HG02870 (cell line): ENCODE measurements around the gene CCSER1.
A peak's percentile ranks its signal among the peaks of the same experiment; 100 is the strongest.
"Not testable (repeated sequence)": the region's sequence is repeated elsewhere in the genome, so short reads cannot be mapped to it uniquely, and the experiment has no call there.

Source experiments
- ATAC-seq: cut with Tn5 transposase; IDR thresholded peaks from one replicate; pipeline ENCODE4 v1.9.1; 2021; ENCODE audit warnings: mild to moderate bottlenecking, moderate library complexity; ENCODE audit not compliant: unreplicated experiment

The CCSER1 gene

DNA sequence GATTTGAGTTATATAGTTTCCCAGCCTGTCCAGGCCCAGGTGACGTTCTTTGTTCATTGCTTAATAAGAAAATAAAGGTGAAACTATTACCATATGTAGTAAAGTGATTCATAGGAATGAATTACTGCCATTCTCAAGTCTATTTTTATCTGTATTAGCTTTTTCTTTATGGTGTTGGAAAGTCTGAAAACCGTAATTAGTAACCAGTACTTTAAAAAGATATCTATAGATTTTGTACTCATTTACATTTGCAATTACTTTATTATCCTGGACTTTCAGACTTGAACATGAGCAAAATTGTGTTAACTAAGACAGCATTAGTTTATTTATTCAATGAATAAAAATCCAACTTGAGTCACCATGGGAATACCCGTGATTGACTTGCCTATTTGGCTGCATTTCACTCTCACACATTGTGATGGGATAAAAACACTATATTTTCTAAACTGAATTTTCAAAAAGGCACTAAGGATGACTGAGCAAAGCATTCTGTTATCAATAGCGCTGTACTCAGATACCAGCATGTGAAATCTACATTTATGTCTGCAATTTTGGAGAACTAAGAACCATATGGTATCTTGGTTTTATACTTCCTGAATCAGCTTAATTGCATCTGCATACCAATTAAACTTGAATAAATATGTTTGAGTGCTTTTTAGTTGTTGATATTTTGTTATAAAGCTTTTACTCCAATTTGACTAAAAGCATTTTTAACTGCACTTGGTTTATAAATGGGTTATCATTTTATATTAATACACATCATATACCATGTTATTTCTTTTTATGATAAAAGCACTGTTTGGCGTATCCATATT, 154.6 kb downstream of the CCSER1 start:
- ATAC-seq: no peak

DNA sequence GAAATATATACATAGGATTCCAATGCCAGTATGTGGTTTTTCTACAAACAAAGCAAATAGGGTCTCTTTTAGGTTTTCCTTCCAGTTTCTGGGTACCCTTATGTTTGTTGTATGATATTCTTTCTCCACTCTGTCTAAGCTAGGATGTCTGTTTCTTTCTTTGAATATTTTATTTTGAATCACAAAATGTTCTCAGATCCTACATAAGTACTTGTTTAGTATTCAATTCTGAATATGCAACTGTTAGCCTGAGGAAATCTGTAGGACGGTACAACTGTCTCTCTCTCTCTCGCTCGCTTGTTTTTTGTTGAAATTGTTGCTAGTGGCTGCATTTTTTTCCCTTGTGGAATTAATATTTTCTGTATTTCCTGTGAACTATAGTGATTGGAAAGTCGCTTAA, 163.2 kb downstream of the CCSER1 start:
- ATAC-seq: no peak

DNA sequence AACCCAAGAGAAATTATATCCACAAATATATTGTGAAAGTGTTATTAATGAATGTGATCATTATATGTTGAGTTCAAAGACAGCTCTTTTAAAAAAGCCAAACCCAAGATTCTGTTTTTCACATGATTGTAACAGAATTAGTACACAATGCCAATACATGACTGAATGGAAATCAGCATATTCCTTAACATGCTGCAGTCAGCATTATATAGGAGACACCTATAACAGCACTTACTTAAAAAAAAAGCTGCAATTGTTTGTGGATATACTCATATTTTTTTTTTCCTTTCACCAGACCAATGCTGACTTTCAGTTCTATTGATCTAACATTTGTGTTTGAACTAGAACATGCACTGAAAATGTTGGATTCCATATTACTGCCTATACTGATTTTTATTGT, 165.2 kb downstream of the CCSER1 start:
- no peak for ATAC-seq

DNA sequence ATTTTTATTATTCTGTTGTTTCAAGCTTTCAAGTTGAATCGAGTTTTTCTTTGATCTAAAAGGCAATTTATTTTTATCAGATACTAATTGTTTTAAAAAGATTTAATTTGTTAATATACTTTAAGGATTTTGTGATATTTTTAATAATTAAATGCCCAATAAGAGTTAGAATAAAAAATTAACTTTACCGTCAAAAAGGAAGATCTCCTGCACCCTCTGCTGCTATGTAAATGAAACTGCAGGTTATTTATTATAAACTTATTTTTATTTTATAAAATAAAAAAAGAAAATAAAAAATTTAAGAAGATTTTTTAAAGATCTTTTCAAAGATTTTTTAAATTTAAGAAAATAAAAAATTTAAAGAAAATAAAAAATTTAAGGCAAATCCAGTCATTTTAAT, 166.1 kb downstream of the CCSER1 start:
- ATAC-seq: no peak

DNA sequence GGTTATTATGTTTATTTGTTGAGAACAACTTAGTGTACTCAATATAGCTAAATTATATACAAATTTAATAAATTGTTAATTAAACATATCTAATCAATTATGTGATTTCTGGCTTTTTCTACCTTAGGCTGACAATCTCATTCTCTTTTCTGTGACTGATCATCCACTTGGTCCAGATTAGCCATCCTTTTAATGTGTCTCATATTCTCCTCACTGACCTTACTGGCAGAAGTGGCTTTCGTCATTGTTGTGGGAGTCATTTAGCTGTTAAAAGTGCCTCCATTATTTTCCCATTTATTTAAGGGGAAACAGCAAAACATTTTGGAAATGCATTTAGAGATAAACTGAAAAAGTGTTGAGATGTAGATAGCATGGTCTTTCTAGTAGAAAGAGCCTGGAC, 172.2 kb downstream of the CCSER1 start:
- no peak for ATAC-seq

DNA sequence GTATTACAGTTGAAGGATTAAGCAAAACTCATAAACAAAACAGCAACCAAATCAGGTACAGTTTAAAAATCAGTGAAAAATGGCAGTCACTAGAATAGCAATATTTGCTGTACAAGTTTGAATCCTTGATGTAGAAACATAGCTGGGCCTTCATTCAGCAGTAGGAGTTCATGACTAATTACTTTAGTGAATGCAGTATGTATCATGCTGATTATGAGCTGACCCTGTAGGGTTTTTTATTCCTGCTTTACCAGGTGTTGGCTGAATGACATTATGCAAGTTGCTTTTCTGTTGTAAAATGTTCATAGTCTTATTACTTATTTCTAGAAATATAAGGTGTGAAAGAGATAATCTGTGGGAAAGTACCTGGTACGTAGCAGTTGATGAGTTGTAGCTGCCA, 179.6 kb downstream of the CCSER1 start:
- ATAC-seq: no peak

DNA sequence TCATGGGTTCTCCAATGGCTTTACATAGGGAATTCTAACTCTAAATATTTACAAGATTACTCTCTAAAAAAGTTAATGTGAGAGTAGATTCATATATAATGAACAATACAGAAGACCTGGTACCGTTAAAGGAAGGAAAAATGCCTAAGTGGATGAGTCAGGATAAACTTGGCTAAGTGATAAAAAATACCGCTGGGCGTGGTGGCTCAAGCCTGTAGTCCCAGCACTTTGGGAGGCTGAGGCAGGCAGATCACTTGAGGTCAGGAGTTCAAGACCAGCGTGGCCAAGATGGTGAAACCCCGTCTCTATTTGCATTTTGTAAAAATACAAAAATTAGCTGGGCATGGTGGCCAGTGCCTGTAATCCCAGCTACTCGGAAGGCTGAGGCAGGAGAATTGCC, 189.9 kb downstream of the CCSER1 start:
- not testable (repeated sequence) for ATAC-seq

DNA sequence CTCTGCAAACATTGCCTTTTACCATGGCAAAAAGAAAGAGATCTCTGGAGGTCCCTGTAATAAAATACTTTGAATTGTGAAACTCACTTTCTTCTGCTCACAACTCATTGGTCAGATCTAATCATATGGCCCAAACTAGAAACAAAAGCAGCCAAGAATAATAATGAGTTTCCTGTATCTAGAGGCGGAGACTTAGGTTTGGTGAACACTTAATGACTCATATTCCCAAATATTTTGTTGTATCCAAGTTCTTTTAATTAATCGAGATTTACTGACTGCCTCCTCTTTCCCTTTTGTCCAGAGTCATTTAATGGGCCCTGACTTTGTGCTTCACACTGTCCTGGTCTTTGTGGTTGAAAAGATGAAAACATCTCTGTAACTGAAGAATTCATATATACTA, 190.6 kb downstream of the CCSER1 start:
- no peak for ATAC-seq

DNA sequence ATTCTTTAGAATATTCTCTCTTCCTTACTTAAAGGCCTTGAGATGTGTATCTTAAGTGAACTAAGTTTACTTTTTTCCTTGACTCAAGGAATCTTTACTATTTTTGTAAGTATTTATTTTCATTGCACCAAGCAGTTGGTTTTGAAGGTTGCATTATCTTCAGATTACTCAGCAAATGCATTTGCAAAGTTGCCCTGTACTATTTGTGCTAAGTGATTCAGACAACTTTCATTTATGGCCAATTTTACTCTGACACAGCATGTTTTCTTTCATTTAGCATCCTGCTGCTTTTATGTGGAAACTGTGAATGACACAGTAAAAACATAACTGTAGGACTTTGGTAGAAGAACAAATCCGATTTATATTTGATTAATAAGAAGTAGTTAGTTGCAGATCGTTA, 191.0 kb downstream of the CCSER1 start:
- no peak for ATAC-seq

DNA sequence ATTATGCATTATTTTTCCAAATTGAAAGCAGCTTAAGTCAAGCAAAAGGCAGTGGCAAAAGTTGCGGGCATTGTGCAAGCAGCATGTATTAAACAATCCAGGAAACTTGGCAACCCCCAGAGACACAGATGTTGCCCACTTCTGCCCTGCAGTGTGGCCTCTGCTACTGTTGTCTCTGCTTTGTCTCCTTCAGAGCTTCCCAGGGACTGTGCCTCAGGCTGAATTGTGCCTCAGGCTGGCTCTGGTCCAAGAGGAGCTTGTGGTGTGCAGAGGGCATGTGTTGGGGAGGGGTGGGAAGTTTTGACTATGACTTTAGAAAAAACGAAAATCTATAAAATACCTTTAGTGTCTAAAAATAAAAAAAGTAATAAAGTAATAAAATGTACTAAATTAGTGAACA, 201.4 kb downstream of the CCSER1 start:
- ATAC-seq: no peak

DNA sequence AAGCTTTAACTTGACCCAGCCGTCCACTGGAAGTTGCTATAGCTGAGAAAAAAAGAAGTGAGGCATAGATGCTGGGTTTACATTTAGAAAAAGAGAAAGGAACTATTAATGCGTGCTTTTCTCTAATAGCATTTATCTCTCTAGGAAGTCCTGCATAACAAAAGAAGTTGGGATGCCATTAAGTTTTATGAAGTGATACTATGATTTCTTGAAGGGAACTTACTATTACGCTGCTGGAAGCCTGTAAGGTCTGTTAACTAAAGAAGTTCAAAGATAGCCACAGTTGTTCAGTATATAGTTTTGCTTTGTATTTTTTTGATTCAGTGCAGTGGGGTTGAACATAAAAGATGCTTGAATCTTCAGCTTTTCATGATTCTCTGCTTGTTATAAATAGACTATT, 203.4 kb downstream of the CCSER1 start:
- no peak for ATAC-seq

DNA sequence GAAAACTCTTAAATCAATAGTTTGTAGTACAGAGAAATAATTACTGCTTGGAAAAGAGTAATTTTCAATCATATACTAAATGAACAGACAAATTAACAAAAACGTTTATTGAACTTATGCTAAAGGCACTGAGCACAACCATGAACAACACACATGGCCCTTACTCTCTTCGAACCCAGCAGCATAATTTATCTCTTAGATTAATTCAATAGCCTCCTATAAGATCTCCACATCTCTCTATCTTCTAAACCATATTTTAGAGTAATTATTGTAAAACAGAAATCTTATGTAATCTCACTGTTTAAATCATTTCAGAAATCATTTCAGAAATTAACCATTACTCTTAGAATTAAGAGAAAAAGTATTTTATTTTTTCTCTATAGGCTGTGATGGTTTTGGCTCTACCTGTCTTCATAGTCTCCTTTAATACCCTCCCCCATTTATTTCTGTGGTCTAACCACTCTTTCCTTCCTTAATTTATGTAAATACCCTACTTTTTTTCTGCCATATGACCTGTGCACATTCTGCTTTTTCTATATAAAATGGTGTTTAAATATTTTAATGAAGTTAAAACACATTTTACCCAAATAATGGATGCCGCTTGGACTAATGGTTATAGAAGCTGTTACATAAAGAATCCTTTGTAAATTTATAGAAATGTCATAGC, 218.5 kb downstream of the CCSER1 start:
- no peak for ATAC-seq

DNA sequence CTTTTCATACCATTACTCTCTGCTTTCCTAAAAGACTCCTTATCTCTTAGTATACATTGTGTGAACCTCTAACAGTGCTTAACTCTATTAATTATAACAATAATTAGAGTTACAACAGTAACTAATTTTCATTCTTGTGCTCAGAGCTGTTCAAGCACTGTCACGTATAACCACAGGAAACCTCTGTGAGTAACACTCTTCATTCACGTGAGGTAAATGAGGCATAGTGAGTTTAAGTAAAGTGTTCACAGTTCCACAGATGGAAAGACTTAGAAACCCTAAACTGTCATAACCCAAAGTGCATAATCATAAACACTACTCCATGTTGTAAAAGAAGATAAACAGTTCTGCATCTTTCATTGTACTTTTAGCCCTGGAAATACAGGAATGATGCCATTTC, 222.4 kb downstream of the CCSER1 start:
- no peak for ATAC-seq

DNA sequence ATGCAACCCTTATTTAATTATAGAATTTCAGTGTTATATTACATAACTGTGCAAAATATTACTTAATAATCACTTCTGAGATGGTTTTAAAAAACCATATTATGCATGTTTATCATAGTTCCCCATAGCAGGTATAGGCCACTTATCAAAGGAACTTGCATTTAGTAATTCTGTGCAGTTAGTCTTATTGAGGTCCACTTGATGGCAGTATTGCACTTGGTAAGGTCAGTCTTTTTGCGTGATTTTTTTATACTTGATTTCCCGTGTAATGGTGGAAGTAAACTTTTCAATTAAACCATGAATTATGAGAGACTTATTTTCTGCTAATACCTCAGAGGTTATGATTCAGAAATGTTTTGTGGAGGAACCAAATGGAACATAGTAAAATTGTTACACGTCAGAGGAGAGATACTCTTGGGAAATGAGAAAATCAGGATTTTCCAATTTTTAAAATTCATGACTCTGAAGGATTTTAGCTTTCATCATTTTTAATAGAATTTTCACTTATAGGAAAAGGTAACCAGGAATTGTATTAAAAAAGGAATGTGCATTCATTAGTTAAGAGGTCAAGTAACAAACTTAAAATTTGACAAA, 230.0 kb downstream of the CCSER1 start:
- ATAC-seq: no peak

DNA sequence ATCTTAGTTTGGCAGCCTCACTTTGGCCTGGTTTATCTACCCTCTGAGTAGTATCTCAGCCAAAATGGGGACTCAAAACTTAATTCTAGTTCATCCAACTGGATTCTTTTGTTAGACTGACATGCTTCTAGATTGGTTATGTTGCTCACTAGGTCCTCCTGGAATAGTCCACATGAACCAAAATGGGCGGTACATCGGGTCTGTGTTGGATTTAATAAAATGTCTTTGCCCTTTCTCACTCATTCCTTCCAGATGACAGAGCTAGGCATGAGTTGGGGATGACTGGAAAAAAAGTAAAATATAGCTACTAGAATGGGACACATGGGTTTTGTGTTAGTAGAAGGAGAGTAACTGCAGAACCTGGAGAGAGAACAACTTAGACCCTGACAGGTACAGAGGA, 247.9 kb downstream of the CCSER1 start:
- ATAC-seq: no peak

DNA sequence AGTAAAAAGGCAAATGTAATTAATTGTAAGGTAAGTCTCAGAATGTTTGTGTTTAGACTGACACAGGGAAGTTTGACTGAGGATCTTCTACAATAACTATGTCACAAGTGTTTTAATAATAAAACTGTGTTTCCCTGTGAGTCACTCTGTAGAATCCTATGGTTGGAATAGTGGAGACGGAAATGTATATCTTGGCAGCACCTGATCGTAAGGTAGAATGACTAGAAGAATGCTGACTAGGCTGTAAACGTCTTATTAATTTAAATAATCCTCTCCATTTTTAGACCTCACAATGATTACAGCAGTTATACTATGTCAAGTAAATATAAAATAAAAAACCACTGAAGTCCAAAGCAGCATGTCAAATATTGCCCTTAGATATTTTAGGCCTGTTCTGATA, 266.0 kb downstream of the CCSER1 start:
- no peak for ATAC-seq

DNA sequence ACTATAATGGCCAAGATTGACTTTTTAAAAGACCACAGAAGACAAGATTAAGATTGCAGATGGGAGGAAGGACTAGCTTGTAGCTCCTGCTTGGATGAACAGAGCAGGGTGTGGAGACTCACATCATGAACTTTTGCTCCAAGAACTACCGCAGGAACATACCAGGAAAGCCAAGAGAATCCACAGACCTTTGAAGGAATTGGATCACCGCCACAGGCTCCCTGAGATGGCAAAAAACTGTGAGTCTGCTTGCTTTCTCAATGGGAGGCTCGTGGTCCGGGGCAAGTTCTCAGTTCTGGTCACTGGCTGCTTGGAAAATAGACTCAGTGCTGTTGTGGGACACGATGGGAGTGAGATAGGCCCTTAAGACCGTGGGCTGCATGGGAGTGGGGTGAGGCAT, 276.6 kb downstream of the CCSER1 start:
- ATAC-seq: no peak

DNA sequence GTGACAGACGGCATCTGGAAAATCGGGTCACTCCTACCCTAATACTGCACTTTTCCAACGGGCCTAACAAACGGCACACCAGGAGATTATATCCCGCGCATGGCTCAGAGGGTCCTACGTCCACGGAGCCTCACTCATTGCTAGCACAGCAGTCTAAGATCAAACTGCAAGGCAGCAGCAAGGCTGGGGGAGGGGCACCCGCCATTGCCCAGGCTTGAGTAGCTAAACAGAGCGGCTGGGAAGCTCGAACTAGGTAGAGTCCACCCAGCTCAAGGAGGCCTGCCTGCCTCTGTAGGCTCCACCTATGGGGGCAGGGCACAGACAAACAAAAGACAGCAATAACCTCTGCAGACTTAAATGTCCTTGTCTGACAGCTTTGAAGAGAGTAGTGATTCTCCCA, 280.7 kb downstream of the CCSER1 start:
- ATAC-seq: not testable (repeated sequence)

DNA sequence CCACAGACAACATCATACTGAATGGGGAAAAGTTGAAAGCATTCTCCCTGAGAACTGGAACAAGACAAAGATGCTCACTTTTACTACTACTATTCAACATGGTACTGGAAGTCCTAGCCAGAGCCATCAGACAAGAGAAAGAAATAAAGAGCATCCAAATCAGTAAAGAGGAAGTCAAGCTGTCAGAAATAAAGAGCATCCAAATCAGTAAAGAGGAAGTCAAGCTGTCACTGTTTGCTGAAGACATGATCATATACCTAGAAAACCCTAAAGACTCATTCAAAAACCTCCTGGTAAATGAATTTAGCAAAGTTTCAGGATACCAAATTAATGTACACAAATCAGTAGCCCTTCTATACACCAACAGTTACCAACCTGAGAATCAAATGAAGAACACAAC, 285.6 kb downstream of the CCSER1 start:
- ATAC-seq: not testable (repeated sequence)

DNA sequence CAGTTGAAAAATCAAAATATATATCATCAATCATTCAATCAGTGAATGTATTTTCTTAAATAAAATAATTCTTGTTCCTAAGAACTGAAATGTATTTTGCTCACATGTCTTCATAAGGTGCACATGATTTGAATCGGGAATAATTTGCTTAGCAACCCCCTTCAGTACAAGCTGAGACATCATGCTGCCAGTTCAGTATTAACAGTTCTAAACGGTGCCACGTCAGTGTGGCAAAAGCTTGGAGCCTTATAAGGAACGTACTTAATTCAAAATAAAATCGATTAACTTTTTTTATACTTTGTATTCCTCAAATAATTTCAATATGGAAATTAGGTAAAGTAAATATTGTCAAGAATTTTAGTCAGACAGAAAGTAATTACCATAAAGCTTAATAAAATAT, 287.9 kb downstream of the CCSER1 start:
- ATAC-seq: no peak

DNA sequence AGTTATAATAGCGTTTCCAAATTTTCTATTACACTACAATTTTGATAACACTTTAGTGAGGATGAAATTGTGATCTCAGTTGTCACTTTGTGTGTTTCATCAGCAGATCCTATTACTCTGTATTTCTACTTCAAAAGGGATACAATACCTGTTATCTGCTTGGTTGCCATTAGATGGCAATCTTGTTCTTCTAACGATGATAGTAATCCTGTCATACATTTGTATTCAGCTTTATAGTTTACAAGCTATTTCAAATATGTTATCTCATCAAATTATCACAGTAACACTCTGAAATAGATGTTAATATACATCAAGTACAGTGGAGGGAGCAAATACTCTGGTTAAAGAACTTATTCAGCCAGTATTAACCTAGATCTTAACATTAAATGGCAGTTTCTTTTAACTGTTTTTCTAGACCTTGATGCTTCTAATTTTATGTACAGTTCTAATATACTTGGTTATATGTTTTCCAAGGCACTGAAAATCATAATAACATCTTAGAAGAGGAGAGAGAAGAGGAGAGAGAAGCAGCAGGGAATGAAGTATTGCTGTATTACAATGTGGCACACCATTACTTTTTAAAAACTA, 292.0 kb downstream of the CCSER1 start:
- ATAC-seq: peak; percentile 94

DNA sequence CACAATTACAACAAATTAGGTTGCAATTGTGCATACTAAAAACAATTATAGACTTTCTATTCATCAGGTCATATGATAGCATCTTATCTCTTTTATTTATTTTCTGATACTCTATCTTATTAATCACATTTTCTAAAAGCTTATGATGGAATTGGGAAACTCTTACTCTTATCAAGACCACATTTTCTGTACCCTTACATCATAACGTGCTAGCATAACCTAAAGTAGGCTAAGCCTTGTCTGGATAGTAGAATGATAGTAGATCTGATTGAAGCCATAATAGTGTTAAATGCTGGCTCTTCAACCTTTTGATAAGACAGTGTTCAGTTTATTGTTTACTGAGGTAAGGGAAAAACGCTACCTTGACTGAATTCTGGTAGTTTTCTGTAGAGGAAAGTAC, 294.0 kb downstream of the CCSER1 start:
- no peak for ATAC-seq
